ENCODE measurements around the gene BEX3. TPM values are rescaled to one million over a fixed set of nuclear protein-coding genes. Genes with fewer than 3 reads are reported as not detected.

The BEX3 gene
- total and polyA plus RNA-seq, 2 donors (not counting 1 experiment from before 2014, with no cell fraction given): 416 to 460 TPM

DNA sequence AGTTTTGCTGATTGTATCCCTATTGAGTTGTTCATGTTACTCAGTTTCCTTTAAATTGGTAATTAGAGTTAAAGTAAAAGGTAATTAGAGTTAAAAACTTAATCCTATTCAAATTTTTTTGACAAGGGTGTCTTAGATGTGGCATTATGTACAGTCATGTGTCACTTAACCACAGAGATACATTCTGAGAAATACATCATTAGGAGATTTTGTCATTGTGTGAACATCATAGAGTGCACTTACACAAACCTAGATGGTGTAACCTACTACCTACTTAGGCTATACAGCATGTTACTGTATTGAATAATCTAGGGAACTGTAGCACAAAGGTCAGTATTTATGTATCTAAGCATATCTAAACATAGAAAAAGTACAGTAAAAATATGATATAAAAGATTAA is 39.2 kb downstream of the BEX3 start:
- no peak overlapping the region for H3K27ac ChIP-seq (ENCODE audit: insufficient read depth, low read length)
- H3K4me2 ChIP-seq (ENCODE audit: extremely low read depth, insufficient read depth, low read length): no peak overlapping the region
- no peak overlapping the region for H3K9ac ChIP-seq (ENCODE audit: insufficient read depth, low read length)
- no peaks in the 10 kb centered on the region for H3K9me3 ChIP-seq (ENCODE audit: control insufficient read depth, insufficient read depth, low read depth, low read length)
- DNase-seq (ENCODE audit: low read depth in 2 of 2): no peak
- no peaks in the 10 kb centered on the region for H3K27me3 ChIP-seq (ENCODE audit: control insufficient read depth, insufficient read depth, low read length)
- no peak overlapping the region for H2AFZ ChIP-seq (ENCODE audit: low read length)
- H3K79me2 ChIP-seq (ENCODE audit: control insufficient read depth, insufficient read depth, low read length): no peaks in the 10 kb centered on the region
- no peak overlapping the region for H3K4me3 ChIP-seq (replicated peaks in 1 of 4; ENCODE audit: control extremely low read depth in 1 of 4, insufficient read depth in 1 of 4, low read depth in 3 of 4, low read length in 4 of 4)
- H4K20me1 ChIP-seq (ENCODE audit: control insufficient read depth, extremely low read depth, insufficient read depth, low read length): no peaks in the 10 kb centered on the region
- TF ChIP-seq, protein P1, sequence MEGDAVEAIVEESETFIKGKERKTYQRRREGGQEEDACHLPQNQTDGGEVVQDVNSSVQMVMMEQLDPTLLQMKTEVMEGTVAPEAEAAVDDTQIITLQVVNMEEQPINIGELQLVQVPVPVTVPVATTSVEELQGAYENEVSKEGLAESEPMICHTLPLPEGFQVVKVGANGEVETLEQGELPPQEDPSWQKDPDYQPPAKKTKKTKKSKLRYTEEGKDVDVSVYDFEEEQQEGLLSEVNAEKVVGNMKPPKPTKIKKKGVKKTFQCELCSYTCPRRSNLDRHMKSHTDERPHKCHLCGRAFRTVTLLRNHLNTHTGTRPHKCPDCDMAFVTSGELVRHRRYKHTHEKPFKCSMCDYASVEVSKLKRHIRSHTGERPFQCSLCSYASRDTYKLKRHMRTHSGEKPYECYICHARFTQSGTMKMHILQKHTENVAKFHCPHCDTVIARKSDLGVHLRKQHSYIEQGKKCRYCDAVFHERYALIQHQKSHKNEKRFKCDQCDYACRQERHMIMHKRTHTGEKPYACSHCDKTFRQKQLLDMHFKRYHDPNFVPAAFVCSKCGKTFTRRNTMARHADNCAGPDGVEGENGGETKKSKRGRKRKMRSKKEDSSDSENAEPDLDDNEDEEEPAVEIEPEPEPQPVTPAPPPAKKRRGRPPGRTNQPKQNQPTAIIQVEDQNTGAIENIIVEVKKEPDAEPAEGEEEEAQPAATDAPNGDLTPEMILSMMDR (conservative IDR thresholded peaks at IDR 0.05 in 1 of 2, IDR thresholded peaks at IDR 0.05 in 1 of 2; ENCODE audit: low read depth in 1 of 2, low read length in 2 of 2): no peak
- no peak for TF ChIP-seq EZH2 (IDR thresholded peaks at IDR 0.05; ENCODE audit: low read length, missing control alignments)
- H3K4me1 ChIP-seq (ENCODE audit: control insufficient read depth, extremely low read depth, insufficient read depth, low read length): no peaks in the 10 kb centered on the region
- no peaks in the 10 kb centered on the region for H3K36me3 ChIP-seq (ENCODE audit: control insufficient read depth, insufficient read depth, low read length)

DNA sequence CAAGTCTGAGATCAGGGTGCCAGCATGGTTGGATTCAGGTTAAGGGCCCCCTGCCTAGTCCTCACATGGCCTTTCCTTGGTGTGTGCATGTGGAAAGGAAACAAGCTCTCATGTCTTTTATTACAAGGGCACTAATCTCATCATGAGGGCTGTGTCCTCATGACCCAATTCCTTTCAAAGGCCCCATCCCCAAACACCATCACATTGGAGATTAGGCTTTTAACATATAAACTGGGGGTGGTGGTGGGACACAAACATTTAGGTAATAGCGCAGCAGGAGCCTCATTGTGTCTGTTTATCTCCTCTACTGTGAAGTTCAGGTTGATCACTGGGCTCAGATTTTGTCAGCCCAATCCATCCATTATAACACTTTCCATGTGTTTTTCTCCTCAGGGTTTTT is 41.0 kb downstream of the BEX3 start:
- no peak overlapping the region for H3K27ac ChIP-seq (ENCODE audit: insufficient read depth, low read length)
- TF ChIP-seq, protein P1 (conservative IDR thresholded peaks at IDR 0.05 in 1 of 2, IDR thresholded peaks at IDR 0.05 in 1 of 2; ENCODE audit: low read depth in 1 of 2, low read length in 2 of 2): no peak
- TF ChIP-seq EZH2 (IDR thresholded peaks at IDR 0.05; ENCODE audit: low read length, missing control alignments): no peak

GRCh38 chrX:103417933-103418332 is 41.6 kb downstream of the BEX3 start:
- Histone ChIP-seq H4K20me1 (ENCODE audit: control insufficient read depth, extremely low read depth, insufficient read depth, low read length) (no peaks in the 10 kb centered on the region), H3K9me3 (ENCODE audit: control insufficient read depth, insufficient read depth, low read depth, low read length) (no peaks in the 10 kb centered on the region), H3K4me3 (replicated peaks in 1 of 4; ENCODE audit: control extremely low read depth in 1 of 4, insufficient read depth in 1 of 4, low read depth in 3 of 4, low read length in 4 of 4) (no peak overlapping the region), H3K36me3 (ENCODE audit: control insufficient read depth, insufficient read depth, low read length) (no peaks in the 10 kb centered on the region), H3K27ac (ENCODE audit: insufficient read depth, low read length) (no peak overlapping the region), H3K79me2 (ENCODE audit: control insufficient read depth, insufficient read depth, low read length) (no peaks in the 10 kb centered on the region), H3K4me1 (ENCODE audit: control insufficient read depth, extremely low read depth, insufficient read depth, low read length) (no peaks in the 10 kb centered on the region), H2AFZ (ENCODE audit: low read length) (no peak overlapping the region), H3K4me2 (ENCODE audit: extremely low read depth, insufficient read depth, low read length) (no peak overlapping the region), H3K9ac (ENCODE audit: insufficient read depth, low read length) (no peak overlapping the region), H3K27me3 (ENCODE audit: control insufficient read depth, insufficient read depth, low read length) (no peaks in the 10 kb centered on the region)
- TF ChIP-seq, protein P1 (conservative IDR thresholded peaks at IDR 0.05 in 1 of 2, IDR thresholded peaks at IDR 0.05 in 1 of 2; ENCODE audit: low read depth in 1 of 2, low read length in 2 of 2): no peak
- no peak for TF ChIP-seq EZH2 (IDR thresholded peaks at IDR 0.05; ENCODE audit: low read length, missing control alignments)
- DNase-seq (ENCODE audit: low read depth in 2 of 2): peak in 1 of 2 donors; percentile 30

More for the DNA sequence above, 41.0 kb downstream of the BEX3 start:
- H3K36me3 ChIP-seq (ENCODE audit: control insufficient read depth, insufficient read depth, low read length): no peaks in the 10 kb centered on the region
- no peaks in the 10 kb centered on the region for H3K79me2 ChIP-seq (ENCODE audit: control insufficient read depth, insufficient read depth, low read length)
- no peak overlapping the region for H3K4me2 ChIP-seq (ENCODE audit: extremely low read depth, insufficient read depth, low read length)
- H3K9me3 ChIP-seq (ENCODE audit: control insufficient read depth, insufficient read depth, low read depth, low read length): no peaks in the 10 kb centered on the region
- H4K20me1 ChIP-seq (ENCODE audit: control insufficient read depth, extremely low read depth, insufficient read depth, low read length): no peaks in the 10 kb centered on the region
- DNase-seq (ENCODE audit: low read depth in 2 of 2): no peak
- H3K27me3 ChIP-seq (ENCODE audit: control insufficient read depth, insufficient read depth, low read length): no peaks in the 10 kb centered on the region
- no peaks in the 10 kb centered on the region for H3K4me1 ChIP-seq (ENCODE audit: control insufficient read depth, extremely low read depth, insufficient read depth, low read length)
- no peak overlapping the region for H3K4me3 ChIP-seq (replicated peaks in 1 of 4; ENCODE audit: control extremely low read depth in 1 of 4, insufficient read depth in 1 of 4, low read depth in 3 of 4, low read length in 4 of 4)
- H2AFZ ChIP-seq (ENCODE audit: low read length): no peak overlapping the region
- no peak overlapping the region for H3K9ac ChIP-seq (ENCODE audit: insufficient read depth, low read length)
